CMK (cell line): ENCODE data around the gene SLC35F3.
"Not testable (repeated sequence)": the region's sequence is repeated elsewhere in the genome, so short reads cannot be mapped to it uniquely, and the experiment has no call there.

Source experiments
- DNase-seq: peaks from one replicate; pipeline ENCODE4 v3.0.0-alpha.2; 2010; ENCODE audit warnings: low read depth

Gene SLC35F3

GRCh38 chr1:234107416-234108021 is 203.0 kb downstream of the SLC35F3 start:
- no peak for DNase-seq

GRCh38 chr1:234108921-234109320 is 204.4 kb downstream of the SLC35F3 start:
- DNase-seq: no peak

GRCh38 chr1:234109840-234110239 is 205.4 kb downstream of the SLC35F3 start:
- DNase-seq: no peak

- no peak for DNase-seq
Measured at GRCh38 chr1:234111458-234112142, 207.1 kb downstream of the SLC35F3 start.

GRCh38 chr1:234114648-234115307 is 210.3 kb downstream of the SLC35F3 start:
- no peak for DNase-seq

GRCh38 chr1:234118911-234119310 is 214.4 kb downstream of the SLC35F3 start:
- DNase-seq: no peak

- no peak for DNase-seq
Measured at GRCh38 chr1:234119431-234119830, 215.0 kb downstream of the SLC35F3 start.

GRCh38 chr1:234120327-234120944 is 216.0 kb downstream of the SLC35F3 start:
- no peak for DNase-seq

GRCh38 chr1:234121659-234122058 is 217.2 kb downstream of the SLC35F3 start:
- DNase-seq: not testable (repeated sequence)

GRCh38 chr1:234122571-234122970 is 218.1 kb downstream of the SLC35F3 start:
- DNase-seq: not testable (repeated sequence)

- DNase-seq: no peak
Measured at GRCh38 chr1:234123867-234124266, 219.4 kb downstream of the SLC35F3 start.

GRCh38 chr1:234125283-234125682 is 220.8 kb downstream of the SLC35F3 start:
- no peak for DNase-seq

- DNase-seq: no peak
Measured at GRCh38 chr1:234125714-234126113, 221.2 kb downstream of the SLC35F3 start.

GRCh38 chr1:234127026-234127671 is 222.7 kb downstream of the SLC35F3 start:
- DNase-seq: no peak

- DNase-seq: no peak
Measured at GRCh38 chr1:234132795-234133194, 228.3 kb downstream of the SLC35F3 start.

- no peak for DNase-seq
Measured at GRCh38 chr1:234134878-234135277, 230.4 kb downstream of the SLC35F3 start.

- DNase-seq: no peak
Measured at GRCh38 chr1:234135501-234135900, 231.0 kb downstream of the SLC35F3 start.

GRCh38 chr1:234136073-234136472 is 231.6 kb downstream of the SLC35F3 start:
- no peak for DNase-seq

- no peak for DNase-seq
Measured at GRCh38 chr1:234139966-234140365, 235.5 kb downstream of the SLC35F3 start.

- no peak for DNase-seq
Measured at GRCh38 chr1:234140388-234140787, 235.9 kb downstream of the SLC35F3 start.

- DNase-seq: no peak
Measured at GRCh38 chr1:234141006-234141405, 236.5 kb downstream of the SLC35F3 start.

GRCh38 chr1:234143681-234144080 is 239.2 kb downstream of the SLC35F3 start:
- DNase-seq: no peak
